ENCODE data around the gene CDKN1C. TPM values are rescaled to one million over a fixed set of nuclear protein-coding genes. Genes with fewer than 3 reads are reported as not detected.

CDKN1C gene
- total RNA-seq, 1 donor from 2014 or later, result 1.4 TPM

GRCh38 chr11:2896047-2896446 lies 10.5 kb upstream of the CDKN1C start:
- Mint-ChIP-seq H3K9me3 (no peaks in the 10 kb centered on the region), H3K4me1 (peaks cover 28% of the 10 kb centered on the region), H3K27ac (no peak overlapping the region), H3K27me3 (no peaks in the 10 kb centered on the region), H3K4me3 (no peak overlapping the region), H3K36me3 (ENCODE audit: low read depth) (no peaks in the 10 kb centered on the region)
- POLR2A ChIA-PET, result no interaction called here
- no peak for TF ChIP-seq CTCF (IDR thresholded peaks at IDR 0.05)
- CTCF ChIA-PET, result interaction anchor here (0.9 to 1.8 kb wide), 2 partner anchors 363 to 364 kb away, joined by 4 to 8 read pairs; no protein-coding TSS in a partner anchor
- intact Hi-C loops (cut with micrococcal nuclease), result no loop called here
- ATAC-seq (ENCODE audit: low read depth), result no peak
- DNase-seq, result no peak

GRCh38 chr11:2893935-2894334 lies 8.4 kb upstream of the CDKN1C start:
- no peak for TF ChIP-seq CTCF (IDR thresholded peaks at IDR 0.05)
- intact Hi-C loops (cut with micrococcal nuclease), result loop anchor here (2.0 kb wide), 2 partner anchors 35 to 197 kb away; partner anchors contain the start of gene PHLDA2

GRCh38 chr11:2892967-2893528 lies 7.5 kb upstream of the CDKN1C start:
- ChIA-PET POLR2A (interaction anchor here (0.5 to 3.4 kb wide), 5 partner anchors 9 to 594 kb away, joined by 3 to 16 read pairs (median 6); a partner anchor contains a TSS), CTCF (interaction anchor here (0.6 to 11.9 kb wide), 8 partner anchors 9 to 472 kb away, joined by 3 to 334 read pairs (median 8); a partner anchor contains a TSS)
- no peak for TF ChIP-seq CTCF (IDR thresholded peaks at IDR 0.05)
- Mint-ChIP-seq H3K36me3 (ENCODE audit: low read depth) (no peaks in the 10 kb centered on the region), H3K27me3 (no peaks in the 10 kb centered on the region), H3K4me3 (peak overlapping the region; percentile 62), H3K9me3 (no peaks in the 10 kb centered on the region), H3K27ac (no peak overlapping the region), H3K4me1 (peaks cover 15% of the 10 kb centered on the region)
- peak; percentile 22 for ATAC-seq (ENCODE audit: low read depth)
- no peak for DNase-seq
- intact Hi-C loops (cut with micrococcal nuclease), result loop anchor here (1.0 to 2.0 kb wide), 4 partner anchors 9 to 361 kb away; partner anchors contain the start of gene PHLDA2

More at GRCh38 chr11:2893935-2894334, 8.4 kb upstream of the CDKN1C start:
- Mint-ChIP-seq H3K9me3 (no peaks in the 10 kb centered on the region), H3K36me3 (ENCODE audit: low read depth) (no peaks in the 10 kb centered on the region), H3K4me3 (no peak overlapping the region), H3K27me3 (no peaks in the 10 kb centered on the region), H3K27ac (no peak overlapping the region), H3K4me1 (peaks cover 18% of the 10 kb centered on the region)
- DNase-seq (no peak), ATAC-seq (ENCODE audit: low read depth) (no peak)
- ChIA-PET POLR2A (no interaction called here), CTCF (interaction anchor here (11.9 kb wide), 1 partner anchor 361 kb away, joined by 334 read pairs; no protein-coding TSS in a partner anchor)

- DNase-seq (peak; percentile 61), ATAC-seq (ENCODE audit: low read depth) (peak; percentile 68)
- TF ChIP-seq CTCF (IDR thresholded peaks at IDR 0.05), result peak; percentile 74
- CTCF ChIA-PET, result interaction anchor here (0.6 to 11.9 kb wide), 11 partner anchors 9 to 471 kb away, joined by 3 to 334 read pairs (median 3); partner anchors contain the start of gene NAP1L4
- no peaks in the 10 kb centered on the region for H3K9me3 Mint-ChIP-seq
- no peak overlapping the region for H3K27ac Mint-ChIP-seq
- peak overlapping the region; percentile 72 for H3K4me3 Mint-ChIP-seq
- intact Hi-C loops (cut with micrococcal nuclease), result loop anchor here (1.0 to 2.0 kb wide), 4 partner anchors 10 to 360 kb away; partner anchors contain the start of gene PHLDA2
- peaks cover 15% of the 10 kb centered on the region for H3K4me1 Mint-ChIP-seq
- H3K27me3 Mint-ChIP-seq, result no peaks in the 10 kb centered on the region
- POLR2A ChIA-PET, result interaction anchor here (0.5 to 3.4 kb wide), 8 partner anchors 10 to 593 kb away, joined by 3 to 16 read pairs (median 3); a partner anchor contains a TSS
- H3K36me3 Mint-ChIP-seq (ENCODE audit: low read depth), result no peaks in the 10 kb centered on the region
These were observed 6.8 kb upstream of the CDKN1C start for GRCh38 chr11:2892215-2892966.

Measured in activated B cell treated with CpG ODN at 0.5 μM for 24 hours (primary cell).